Tibial nerve (tissue), 4 donors: ENCODE measurements around the gene ANO6.

Experiments
- CTCF ChIP-seq, 5 experiments: fragments of 200-600 bp in 3 of 5; fragments of 450-650 bp in 2 of 5; sonication (generic) in 3 of 5; IDR thresholded peaks; one replicate each; pipeline ENCODE4 v1.5.1; 2016 to 2019; ENCODE audit warnings: antibody characterized with exemption in 5 of 5, mild to moderate bottlenecking in 3 of 5, moderate library complexity in 2 of 5
- EP300 ChIP-seq, 2 donors: sonication (generic); formaldehyde crosslinking; IDR thresholded peaks; one replicate each; pipeline ENCODE4 v1.6.1; 2017; ENCODE audit warnings: antibody characterized with exemption in 2 of 2, mild to moderate bottlenecking in 1 of 2
- POLR2A ChIP-seq, 2 donors: fragments of 450-650 bp; IDR thresholded peaks; one replicate each; pipeline ENCODE4 v1.6.1; 2017; ENCODE audit warnings: antibody characterized with exemption in 2 of 2, mild to moderate bottlenecking in 2 of 2, moderate library complexity in 2 of 2

- TF ChIP-seq CTCF (IDR thresholded peaks at IDR 0.05), result no peak
- TF ChIP-seq POLR2A (IDR thresholded peaks at IDR 0.05), result no peak
- TF ChIP-seq EP300 (IDR thresholded peaks at IDR 0.05), result no peak
Observed at GRCh38 chr12:45305907-45306306, 90.0 kb downstream of the ANO6 start.
